ENCODE results near the gene JSRP1.

The JSRP1 gene

DNA sequence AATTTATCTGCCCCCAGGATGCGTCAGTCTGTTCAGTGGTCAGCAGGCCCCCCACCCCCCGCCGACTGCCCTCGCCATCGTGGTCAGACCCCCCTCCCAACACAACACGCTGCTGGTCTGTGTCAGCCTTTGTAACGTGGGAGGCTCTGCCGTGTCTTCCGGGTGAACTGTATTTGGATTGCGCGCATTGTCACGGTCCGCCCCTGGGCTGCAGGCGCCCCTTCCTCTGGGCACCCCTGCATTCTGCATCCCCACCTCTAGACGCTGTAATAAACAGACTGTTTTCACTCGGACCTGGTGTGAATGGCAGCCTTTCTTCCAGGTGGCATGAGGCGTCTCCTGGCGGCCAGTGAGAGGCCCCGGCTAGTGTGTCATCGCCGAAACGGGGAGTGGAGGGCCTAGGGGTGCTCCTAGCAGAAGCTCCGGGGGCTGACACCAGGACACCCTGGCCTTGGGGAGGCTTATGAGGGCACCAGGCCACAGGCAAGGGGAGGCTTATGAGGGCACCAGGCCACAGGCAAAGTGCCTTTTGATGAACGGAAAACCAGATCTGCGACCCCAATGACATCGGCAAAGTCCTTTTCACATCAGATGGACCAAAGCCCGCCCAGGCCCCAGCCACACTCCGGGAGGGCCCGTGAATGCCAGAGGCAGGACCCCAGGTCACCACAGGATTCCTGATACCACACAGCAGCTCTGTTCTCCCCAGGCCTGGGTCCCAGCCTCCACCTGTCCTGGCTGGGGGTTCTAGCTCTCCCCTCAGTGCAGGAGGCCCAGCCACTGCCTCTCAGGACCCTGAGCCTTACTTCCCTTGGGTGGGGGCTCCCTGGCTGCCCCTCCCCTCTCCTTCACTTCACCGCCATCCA is 23.7 kb downstream of the JSRP1 start:
- ATAC-seq: no peak

DNA sequence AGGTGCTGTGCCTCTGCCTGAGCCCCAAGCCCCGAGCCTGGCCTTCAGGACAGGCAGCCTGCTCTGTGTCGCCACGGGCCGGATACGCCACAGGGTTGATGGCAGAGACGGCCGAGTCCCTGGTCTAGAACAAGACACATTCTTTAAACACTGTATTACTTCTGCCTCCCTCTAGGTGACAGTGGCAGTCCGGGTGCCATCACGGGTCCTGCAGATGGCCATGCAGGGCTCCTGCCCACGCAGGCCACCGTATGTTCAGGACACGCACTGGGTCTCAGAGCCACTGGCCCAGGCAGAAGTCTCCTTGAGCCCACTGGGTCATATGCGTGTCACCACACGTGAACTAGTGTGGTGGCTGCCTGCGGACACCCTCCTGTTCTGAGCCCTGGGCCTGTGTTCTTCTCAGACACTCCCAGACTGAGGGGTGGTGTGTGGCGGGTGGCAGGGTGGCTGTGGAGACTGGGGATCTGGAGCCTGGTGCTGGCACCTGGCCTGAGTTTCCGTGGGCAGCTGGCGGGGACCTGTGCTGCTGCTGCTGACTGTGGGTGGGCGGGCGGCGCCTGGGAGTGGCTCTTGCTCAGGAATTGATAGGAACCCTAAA is 24.5 kb downstream of the JSRP1 start:
- no peak for ATAC-seq

DNA sequence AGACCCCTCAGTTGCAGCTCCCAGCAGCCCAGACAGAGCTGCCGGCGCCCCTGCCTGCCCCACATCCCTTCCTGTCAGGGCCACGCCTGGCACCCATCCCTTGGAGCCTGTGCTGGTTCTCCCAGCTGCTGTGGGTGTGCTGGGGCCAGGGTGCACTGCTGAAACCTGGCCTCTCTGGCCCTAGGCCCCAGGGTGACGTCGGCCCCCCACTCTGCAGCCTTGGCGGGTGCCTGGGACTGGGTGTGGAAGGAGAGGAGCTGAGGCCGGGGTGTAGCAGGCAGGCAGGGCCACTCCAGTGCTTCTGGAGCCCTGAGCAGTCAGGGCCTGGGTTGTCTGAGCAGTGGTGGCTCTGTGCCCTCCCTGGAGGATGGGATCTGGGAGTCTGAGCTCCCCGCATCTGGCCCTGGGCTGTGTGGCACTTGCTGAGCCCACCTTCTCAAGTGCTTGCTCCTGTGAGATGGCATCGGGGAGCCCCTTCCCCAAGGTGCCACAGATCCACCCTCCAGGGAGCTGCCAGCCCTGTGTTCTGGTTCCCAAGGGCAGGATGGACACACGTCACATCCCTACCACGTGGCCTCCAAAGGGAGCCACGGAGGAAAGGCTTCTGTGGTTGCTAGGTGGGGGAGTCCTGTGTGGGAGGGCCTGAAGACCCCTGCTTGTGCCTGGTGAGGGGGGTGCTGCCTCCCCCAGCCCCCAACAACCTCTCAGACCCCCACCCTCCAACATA is 25.2 kb downstream of the JSRP1 start:
- ATAC-seq: no peak

DNA sequence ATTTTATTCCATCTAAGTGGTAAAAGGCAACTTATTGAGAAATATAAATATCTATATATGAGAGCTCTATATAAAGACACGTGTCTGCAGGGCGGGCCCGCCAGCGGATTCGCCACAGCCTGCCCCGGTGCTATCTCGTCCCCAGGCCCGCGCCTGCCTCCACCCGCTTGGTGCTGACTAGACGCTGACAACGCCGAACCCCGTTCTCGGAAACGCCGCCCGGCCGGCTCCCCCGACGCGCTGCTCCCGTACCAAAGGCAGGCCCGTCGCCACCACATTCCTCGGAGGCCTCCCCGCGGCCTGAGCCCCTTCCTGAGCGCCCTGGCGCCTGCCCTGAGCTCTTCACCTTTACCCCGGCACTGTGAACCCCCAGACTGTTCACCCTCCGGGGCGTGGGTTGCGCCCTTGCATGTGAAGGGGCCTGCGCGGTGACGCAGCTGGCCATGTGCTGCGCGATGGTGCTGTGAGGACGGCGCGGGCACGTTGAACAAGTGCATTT is 26.1 kb downstream of the JSRP1 start:
- no peak for ATAC-seq

DNA sequence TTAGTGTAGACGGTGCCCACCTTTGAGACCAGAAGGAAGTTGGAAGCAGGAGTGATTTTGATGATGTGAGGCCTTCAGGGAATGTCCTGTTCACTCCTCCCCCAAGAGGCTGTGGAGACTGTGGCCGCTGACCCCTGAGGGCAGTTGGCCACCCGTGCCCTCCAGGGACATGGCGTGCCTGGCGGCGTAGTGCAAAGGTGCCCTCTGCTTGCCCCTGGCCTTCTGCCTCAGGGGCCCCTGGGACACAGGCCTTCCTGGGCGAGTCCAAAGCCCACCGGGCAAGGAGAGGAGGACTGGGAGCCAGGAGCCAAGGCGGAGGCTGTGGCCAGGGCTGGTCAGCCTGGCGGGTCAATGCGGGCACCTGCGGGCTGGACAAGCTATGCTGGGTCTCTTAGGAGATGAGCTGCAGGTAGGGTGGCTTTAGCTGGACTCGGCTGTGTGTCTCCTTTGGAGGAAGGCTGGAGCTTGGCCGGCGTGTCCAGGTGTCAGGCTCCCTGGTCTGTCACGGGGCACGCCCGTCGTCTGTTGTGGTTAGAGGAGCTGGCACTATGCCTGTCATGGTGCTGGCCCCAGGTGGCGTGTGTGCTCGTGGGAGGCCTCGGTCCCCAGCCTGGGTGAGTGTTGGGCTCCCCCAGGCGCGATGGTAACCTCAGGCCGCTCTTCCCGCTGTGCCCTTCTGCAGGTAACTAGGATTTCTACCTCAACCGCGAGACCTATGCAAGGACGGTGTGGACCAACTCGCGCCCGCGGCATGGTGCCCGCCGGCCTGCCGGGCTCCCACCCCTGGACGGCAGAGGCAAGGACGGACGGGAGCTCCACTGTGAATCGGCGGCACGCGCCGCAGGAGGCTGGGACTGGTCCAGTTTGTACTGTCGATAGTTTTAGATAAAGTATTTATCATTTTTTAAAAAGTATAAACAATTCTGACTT is 26.8 kb downstream of the JSRP1 start:
- no peak for ATAC-seq

DNA sequence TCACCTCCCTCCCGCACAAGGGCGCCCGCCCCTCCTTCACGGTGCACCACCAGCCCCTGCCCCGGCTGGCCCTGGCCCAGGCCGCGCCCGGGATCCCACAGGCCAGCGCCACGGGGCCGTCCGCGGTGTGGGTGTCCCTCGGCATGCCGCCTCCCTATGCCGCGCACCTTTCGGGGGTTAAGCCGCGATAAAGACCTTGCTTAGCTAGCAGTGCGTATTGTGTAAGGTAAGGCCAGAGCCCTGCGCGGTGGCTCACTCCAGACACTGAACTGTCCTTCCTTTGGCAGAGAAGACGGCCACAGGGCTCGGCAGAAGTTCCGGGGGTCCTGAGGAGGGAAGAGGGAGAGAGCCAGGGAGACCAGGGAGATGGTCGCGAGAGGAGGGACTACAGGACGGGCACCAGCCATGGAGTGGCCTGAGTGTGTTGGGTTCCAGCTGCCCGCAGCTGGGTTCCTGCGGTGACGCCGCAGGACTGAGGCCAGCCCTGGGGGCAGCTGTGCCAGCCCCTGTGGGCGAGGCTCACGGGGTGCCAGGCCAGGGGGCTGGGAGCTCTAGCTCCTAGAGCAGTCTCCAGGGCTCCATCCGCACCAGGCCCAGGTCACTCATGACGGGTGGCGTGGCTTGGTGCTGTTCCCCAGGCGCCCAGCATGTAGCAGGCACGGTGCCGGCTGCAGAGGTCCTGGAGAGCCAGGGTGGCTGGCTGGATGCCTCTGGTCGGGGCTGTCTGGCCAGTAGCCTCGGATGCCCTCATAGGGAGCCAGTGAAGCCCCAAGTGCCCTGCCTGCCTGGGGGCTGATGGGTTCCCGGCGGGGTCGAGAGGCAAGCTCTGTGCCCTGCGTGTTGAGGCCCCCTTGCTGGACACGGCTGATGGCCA is 27.8 kb downstream of the JSRP1 start:
- no peak for ATAC-seq

DNA sequence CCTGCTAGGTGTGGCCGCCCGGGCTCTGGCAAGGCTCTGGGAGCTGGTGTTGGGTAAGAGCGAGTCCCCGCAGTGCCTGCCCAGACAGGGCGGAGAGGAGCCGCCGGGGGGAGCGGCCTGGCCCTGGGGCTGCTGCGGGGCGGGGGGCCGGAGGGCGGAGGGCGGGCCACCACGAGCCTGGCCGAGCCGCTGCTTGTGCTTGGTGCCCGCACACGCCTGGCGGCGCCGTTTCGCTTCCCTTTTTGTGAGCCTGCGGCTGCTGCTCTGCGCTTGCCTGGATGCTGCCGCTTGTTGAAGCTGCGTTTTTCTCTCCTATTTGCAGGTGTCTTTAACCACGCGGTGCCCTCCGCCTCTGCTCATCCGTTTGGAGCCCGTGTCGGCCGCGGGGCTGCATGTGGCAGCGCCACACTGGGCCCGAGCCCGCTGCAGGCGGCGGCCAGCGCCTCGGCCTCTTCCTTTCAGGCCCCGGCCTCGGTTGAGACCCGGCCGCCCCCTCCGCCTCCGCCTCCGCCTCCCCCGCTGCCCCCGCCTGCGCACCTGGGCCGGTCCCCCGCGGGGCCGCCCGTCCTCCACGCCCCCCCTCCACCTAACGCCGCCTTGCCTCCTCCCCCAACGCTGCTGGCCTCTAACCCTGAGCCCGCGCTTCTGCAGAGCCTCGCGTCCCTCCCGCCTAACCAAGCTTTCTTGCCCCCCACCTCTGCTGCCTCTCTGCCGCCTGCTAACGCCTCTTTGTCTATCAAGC is 28.6 kb downstream of the JSRP1 start:
- no peak for ATAC-seq

DNA sequence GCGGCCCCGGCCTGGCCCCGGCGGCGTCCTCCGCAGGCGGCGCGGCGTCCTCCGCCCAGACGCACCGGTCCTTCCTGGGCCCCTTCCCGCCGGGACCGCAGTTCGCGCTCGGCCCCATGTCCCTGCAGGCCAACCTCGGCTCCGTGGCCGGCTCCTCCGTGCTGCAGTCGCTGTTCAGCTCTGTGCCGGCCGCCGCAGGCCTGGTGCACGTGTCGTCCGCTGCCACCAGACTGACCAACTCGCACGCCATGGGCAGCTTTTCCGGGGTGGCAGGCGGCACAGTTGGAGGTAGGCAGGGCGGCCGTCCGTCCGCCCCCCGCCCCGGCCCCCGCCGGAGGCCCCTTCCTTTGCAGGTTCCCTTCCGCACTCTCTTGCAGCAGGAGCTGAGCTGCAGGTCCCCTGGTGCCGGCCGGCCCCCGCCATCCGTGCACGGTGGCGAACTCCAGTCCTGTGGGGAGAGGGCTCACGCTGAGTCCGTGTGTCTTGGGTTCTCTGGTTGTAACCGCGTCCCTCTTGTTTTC is 29.3 kb downstream of the JSRP1 start:
- no peak for ATAC-seq

DNA sequence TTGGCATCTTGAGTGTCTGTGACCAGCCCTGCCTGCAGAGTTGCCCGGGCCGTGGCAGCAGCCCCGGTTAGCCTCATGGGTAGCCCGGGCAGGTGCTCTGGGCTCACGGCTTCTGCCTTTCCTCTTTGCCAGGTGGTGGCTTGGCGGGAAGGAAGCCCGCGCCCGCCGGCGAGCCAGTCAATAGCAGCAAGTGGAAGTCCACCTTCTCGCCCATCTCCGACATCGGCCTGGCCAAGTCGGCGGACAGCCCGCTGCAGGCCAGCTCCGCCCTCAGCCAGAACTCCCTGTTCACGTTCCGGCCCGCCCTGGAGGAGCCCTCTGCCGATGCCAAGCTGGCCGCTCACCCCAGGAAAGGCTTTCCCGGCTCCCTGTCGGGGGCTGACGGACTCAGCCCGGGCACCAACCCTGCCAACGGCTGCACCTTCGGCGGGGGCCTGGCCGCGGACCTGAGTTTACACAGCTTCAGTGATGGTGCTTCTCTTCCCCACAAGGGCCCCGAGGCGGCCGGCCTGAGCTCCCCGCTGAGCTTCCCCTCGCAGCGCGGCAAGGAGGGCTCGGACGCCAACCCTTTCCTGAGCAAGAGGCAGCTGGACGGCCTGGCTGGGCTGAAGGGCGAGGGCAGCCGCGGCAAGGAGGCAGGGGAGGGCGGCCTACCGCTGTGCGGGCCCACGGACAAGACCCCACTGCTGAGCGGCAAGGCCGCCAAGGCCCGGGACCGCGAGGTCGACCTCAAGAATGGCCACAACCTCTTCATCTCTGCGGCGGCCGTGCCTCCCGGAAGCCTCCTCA is 30.0 kb downstream of the JSRP1 start:
- ATAC-seq: no peak

DNA sequence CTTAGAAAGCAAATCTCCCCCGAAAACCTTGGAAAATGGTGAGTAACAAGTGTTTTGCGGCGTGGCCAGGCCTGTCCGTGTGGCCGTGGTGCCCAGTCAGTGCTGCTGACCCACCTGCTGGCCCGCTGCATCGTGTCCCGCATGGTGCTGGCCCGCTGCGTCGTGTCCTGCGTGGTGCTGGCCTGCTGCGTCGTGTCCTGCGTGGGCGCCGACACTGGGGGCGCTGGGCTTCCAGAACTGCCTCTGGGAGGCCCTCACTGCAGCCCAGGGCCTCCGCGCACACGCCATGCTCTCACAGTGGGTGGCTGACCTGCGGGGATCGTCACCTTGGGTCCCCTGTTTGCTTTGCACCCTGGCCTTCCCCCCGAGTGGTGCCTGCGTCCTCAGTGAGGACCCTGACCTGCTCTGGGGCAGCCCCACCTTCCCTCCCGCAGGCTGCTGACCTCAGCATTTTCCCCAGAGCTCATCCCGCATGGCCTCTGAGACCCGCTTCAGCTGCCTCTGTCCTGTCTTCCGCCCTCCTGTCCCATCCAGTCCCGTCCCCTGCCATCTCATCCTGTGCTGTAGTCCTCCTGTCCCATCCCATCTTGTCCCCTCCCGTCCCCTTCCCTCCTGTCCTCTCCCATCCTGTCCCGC is 30.7 kb downstream of the JSRP1 start:
- ATAC-seq: no peak

DNA sequence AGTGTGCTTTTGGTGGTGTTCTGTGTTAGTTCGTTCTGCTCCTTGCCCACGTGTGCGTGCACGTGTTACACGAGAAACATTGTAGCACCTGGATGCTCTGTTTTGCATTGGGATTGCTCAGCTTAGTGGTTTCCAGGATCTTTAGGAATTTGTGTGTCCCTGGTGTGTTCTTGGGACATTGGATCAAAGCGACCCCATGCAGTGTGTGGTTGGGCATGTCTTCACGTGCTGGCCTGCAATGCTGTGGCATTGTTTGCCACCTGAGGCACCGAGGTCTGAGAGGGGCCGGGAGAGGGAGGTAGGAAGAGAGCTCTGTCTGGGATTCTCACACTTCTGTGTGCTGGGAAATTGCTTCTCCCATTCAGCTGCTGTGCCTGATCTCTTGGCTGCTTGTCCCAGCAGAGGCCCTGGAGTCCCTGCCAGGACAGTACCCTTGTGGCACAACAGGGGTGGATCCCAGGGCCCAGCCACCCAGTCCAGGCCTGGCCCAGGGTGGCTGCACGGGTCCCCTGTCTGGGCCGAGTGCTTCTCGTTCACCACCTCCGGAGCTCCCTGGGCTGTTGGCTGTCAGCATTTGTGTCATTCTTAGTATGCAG is 31.4 kb downstream of the JSRP1 start:
- no peak for ATAC-seq

DNA sequence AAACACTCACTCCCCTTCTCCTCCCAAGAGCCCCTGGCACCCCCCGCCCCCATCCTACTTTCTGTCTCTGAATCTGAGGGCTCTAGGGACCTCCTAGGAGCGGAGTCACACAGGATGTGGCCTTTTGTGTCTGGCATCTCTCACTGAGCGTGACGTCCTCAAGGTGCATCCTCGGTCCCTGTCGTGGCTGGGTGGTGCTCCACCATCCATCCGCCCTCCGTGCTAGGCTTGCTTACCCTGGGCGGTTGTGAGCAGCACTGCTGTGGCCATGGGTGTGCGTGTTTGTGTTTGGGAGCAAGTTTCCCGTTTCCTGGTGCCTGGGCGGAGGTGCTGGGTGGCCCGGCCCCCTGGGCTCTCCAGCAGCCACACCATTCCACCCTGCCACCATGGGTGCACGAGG is 32.3 kb downstream of the JSRP1 start:
- no peak for ATAC-seq

DNA sequence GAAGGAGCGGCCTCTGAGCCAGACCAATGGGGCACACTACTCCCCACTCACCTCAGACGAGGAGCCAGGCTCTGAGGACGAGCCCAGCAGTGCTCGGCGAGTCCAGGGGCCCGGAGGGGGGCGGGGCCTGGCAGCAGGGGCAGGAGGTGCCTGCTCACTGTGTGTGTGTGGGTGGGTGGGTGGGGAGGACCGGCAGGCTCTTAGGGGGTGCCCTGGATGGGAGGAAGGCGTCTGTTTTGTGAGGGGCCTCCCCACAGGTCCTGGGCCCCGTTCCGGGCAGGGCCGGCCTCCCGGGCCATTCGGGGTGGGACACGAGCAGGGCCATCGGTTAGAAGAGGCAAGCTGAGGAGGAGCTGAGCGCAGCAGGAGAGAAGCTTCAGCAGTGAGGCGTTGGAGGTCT is 32.8 kb downstream of the JSRP1 start:
- no peak for ATAC-seq

DNA sequence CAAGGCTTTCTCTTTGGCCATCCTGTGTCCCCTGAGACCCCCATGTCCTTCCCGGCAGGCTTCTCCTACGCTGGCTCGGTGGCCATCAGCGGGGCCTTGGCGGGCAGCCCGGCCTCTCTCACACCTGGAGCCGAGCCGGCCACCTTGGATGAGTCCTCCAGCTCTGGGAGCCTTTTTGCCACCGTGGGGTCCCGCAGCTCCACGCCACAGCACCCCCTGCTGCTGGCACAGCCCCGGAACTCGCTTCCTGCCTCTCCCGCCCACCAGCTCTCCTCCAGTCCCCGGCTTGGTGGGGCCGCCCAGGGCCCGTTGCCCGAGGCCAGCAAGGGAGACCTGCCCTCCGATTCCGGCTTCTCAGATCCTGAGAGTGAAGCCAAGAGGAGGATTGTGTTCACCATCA is 34.3 kb downstream of the JSRP1 start:
- no peak for ATAC-seq

DNA sequence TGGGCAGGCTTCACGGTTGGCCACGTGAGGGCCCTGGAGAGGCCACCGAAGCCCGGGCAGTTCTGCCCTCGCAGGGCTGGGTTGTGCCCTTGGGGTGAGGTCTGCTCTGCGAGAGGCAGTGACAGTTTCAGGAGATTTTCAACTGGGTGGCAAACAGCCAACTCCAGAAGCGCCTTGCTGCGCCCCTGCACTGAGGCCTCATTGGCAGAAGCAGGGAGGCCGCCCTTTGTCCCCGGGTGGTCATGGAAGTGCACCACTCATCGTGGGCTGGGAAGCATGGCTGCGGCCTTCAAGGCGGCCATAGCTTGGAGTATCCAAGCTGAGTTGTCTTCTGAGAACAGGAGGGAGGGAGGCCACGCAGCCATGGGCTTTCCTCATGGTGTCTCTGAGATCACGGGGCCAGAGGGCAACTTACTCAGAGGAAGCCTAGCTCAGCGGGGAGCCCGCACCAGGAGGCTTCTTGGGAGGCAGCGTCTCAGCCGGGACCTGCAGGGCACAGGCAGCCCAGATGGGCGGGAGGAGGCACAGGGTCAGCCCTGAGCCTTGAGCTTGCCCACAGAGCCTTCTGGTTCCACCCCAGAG is 34.9 kb downstream of the JSRP1 start:
- no peak for ATAC-seq

DNA sequence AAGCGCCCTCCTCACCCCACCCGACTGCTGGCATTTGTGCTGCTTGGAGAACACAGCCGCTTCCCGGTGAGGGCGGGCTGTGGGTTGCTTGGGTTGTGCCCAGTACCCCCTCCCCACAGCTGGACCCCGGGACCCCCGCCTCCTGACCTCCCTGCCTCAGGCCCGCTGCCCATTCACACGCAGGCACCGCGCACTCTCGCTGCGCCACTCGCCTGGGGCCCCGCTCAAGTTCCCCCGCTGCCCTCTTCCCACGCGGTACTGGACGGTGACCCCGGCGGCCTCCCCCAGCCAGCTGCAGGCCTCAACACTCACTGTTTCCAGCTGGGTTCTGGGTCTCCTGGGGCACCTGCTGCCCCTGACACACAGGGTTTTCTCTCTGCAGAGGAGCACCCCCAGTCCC is 36.5 kb downstream of the JSRP1 start:
- ATAC-seq: no peak

DNA sequence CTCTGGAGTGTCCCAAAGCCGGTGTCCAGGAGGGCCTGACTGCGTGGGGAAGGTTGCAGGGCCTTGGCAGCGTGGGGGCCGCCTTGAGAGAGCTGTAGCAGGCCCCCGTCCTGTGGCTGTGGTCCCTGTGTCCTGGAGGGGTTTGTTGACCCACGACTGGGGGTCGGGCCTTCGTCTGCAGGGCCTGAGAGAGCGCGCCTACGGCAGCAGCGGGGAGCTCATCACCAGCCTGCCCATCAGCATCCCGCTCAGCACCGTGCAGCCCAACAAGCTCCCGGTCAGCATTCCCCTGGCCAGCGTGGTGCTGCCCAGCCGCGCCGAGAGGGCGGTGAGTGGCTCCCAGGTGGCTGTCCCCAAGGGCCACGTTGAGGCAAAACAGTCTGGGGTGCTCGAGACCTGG is 38.6 kb downstream of the JSRP1 start:
- no peak for ATAC-seq
